Measurements from ENCODE around the gene OTOG. TPM values are rescaled to one million over a fixed set of nuclear protein-coding genes. Genes with fewer than 3 reads are reported as not detected.

OTOG gene
- total RNA-seq, 6 experiments from 2014 or later, result not detected

GRCh38 chr11:17578958-17579357 lies 31.9 kb downstream of the OTOG start:
- Mint-ChIP-seq H3K4me3 (no peak overlapping the region), H3K27me3 (ENCODE audit: insufficient read depth) (peaks cover 7% of the 10 kb centered on the region), H3K9me3 (no peaks in the 10 kb centered on the region), H3K4me1 (ENCODE audit: low read depth) (no peaks in the 10 kb centered on the region), H3K27ac (no peak overlapping the region), H3K36me3 (ENCODE audit: low read depth) (no peaks in the 10 kb centered on the region)
- no peak for DNase-seq
- TF ChIP-seq, protein P1, sequence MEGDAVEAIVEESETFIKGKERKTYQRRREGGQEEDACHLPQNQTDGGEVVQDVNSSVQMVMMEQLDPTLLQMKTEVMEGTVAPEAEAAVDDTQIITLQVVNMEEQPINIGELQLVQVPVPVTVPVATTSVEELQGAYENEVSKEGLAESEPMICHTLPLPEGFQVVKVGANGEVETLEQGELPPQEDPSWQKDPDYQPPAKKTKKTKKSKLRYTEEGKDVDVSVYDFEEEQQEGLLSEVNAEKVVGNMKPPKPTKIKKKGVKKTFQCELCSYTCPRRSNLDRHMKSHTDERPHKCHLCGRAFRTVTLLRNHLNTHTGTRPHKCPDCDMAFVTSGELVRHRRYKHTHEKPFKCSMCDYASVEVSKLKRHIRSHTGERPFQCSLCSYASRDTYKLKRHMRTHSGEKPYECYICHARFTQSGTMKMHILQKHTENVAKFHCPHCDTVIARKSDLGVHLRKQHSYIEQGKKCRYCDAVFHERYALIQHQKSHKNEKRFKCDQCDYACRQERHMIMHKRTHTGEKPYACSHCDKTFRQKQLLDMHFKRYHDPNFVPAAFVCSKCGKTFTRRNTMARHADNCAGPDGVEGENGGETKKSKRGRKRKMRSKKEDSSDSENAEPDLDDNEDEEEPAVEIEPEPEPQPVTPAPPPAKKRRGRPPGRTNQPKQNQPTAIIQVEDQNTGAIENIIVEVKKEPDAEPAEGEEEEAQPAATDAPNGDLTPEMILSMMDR (IDR thresholded peaks at IDR 0.05), result no peak

DNA sequence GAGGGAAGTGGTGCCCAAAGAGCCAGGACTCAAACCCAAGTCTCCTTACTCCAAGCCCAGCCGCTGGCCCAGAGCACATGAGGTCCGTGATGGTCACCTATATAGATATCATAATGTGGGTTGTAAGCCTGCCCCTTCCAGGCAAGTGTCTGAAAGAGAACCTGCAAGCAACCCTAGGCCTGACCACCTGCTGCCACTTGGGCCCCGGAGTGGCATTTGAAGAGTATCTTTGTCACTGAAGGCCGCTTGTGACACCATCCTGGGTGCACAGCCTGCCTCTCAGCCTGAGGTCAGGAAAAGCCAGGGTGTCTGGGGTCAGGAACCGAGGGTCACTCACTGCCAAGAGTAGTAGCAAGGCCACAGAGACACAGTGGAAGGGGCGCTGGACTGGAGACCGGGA lies 32.4 kb downstream of the OTOG start:
- no peak overlapping the region for H3K4me3 Mint-ChIP-seq
- no peaks in the 10 kb centered on the region for H3K4me1 Mint-ChIP-seq (ENCODE audit: low read depth)
- TF ChIP-seq, protein P1 (IDR thresholded peaks at IDR 0.05), result no peak
- no peak for DNase-seq
- H3K27me3 Mint-ChIP-seq (ENCODE audit: insufficient read depth), result peaks cover 7% of the 10 kb centered on the region
- H3K27ac Mint-ChIP-seq, result no peak overlapping the region
- no peaks in the 10 kb centered on the region for H3K36me3 Mint-ChIP-seq (ENCODE audit: low read depth)
- no peaks in the 10 kb centered on the region for H3K9me3 Mint-ChIP-seq

DNA sequence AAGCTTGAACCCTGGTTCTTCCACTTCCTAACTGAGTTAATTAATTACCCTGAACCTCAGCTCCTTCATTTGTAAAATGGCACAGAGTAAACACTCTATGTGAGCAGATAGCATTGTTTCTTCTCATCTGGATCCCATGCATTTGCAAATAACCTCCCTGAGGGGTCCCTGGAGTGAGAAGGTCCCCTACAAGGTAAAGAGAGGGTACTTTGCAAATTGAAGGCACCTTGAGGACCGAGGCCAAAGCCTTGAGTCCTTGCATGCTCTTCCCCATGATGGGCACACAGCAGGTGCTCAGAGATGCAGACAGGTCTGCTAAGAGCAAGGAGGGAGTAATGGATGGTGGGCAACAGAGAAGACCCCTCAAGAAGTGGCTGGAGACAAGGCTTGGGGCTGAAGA lies 33.2 kb downstream of the OTOG start:
- no peaks in the 10 kb centered on the region for H3K4me1 Mint-ChIP-seq (ENCODE audit: low read depth)
- TF ChIP-seq, protein P1 (IDR thresholded peaks at IDR 0.05), result no peak
- H3K9me3 Mint-ChIP-seq, result no peaks in the 10 kb centered on the region
- H3K27me3 Mint-ChIP-seq (ENCODE audit: insufficient read depth), result peaks cover 7% of the 10 kb centered on the region
- DNase-seq, result no peak
- no peak overlapping the region for H3K27ac Mint-ChIP-seq
- no peak overlapping the region for H3K4me3 Mint-ChIP-seq
- no peaks in the 10 kb centered on the region for H3K36me3 Mint-ChIP-seq (ENCODE audit: low read depth)

DNA sequence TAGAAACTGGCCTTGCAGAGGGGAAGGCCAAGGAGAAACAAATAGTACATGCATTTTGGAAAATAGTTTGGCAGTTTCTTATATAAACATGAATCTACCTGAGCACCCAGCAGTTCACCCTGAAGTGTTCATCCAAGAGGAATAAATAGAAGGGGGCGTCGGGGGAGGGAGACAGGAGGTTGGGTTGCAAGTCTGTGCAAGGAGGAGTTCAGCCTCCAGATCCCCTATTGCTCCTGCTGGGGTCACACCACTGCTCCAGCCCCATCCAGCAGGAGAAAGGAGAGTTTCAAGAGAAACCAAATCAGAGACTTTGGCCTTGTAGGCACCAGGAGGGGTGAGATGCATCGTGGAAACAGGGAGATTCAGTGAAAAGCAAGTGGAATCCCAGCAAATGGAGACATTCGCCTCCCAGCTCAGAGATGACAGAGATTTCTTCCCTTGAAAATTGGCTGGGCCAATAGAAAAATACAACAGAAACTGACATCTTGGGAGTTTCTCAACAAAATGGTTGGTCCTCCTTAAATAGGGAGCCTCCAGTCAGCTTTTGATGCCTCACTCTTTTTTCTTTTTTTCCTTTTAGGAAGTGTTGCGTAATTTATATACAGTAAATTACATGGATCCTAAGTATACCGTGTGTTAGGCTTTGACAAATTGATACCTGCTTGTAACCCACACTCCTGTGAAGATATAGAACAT lies 34.1 kb downstream of the OTOG start:
- DNase-seq, result no peak
- H3K9me3 Mint-ChIP-seq, result no peaks in the 10 kb centered on the region
- TF ChIP-seq, protein P1 (IDR thresholded peaks at IDR 0.05), result no peak
- peaks cover 12% of the 10 kb centered on the region for H3K27me3 Mint-ChIP-seq (ENCODE audit: insufficient read depth)
- H3K4me1 Mint-ChIP-seq (ENCODE audit: low read depth), result no peaks in the 10 kb centered on the region
- no peaks in the 10 kb centered on the region for H3K36me3 Mint-ChIP-seq (ENCODE audit: low read depth)
- H3K27ac Mint-ChIP-seq, result no peak overlapping the region
- H3K4me3 Mint-ChIP-seq, result no peak overlapping the region

DNA sequence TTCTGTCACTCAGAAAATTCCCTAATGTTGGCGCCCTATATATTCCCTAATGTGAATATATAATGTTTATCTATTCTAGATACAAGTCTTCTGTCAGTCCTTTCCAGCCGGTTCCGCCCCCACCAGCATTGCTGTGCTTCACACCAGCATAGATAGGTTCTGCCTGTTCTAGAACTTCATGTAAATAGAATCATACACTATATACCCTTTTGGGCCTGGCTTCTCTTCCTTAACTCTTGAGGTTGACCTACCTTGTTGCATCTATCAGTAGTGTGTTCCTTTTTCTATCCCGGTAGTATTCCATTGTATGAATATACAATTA lies 34.6 kb downstream of the OTOG start:
- TF ChIP-seq, protein P1 (IDR thresholded peaks at IDR 0.05), result no peak
- peaks cover 12% of the 10 kb centered on the region for H3K27me3 Mint-ChIP-seq (ENCODE audit: insufficient read depth)
- H3K27ac Mint-ChIP-seq, result no peak overlapping the region
- no peak for DNase-seq
- H3K9me3 Mint-ChIP-seq, result no peaks in the 10 kb centered on the region
- H3K4me1 Mint-ChIP-seq (ENCODE audit: low read depth), result no peaks in the 10 kb centered on the region
- H3K36me3 Mint-ChIP-seq (ENCODE audit: low read depth), result no peaks in the 10 kb centered on the region
- no peak overlapping the region for H3K4me3 Mint-ChIP-seq

All from HFFc6 (cell line).